D721Med (cell line): ENCODE measurements around the gene MARCHF10.

Source experiments
- DNase-seq: peaks from one replicate; pipeline ENCODE4 v3.0.0; 2011; ENCODE audit warnings: low spot score; ENCODE audit not compliant: insufficient read length
- FAIRE-seq: peaks from 2 replicates; lab custom pipeline; 2011; peaks lifted over from hg19 to GRCh38; lab: Jason Lieb, UNC
- TF ChIP-seq, protein P1 (sequence below): IDR thresholded peaks from 2 replicates; pipeline ENCODE4 v1.5.1; 2012; ENCODE audit warnings: mild to moderate bottlenecking, control low read depth; ENCODE audit not compliant: insufficient read depth; ENCODE audit errors: missing control alignments

The MARCHF10 gene

DNA sequence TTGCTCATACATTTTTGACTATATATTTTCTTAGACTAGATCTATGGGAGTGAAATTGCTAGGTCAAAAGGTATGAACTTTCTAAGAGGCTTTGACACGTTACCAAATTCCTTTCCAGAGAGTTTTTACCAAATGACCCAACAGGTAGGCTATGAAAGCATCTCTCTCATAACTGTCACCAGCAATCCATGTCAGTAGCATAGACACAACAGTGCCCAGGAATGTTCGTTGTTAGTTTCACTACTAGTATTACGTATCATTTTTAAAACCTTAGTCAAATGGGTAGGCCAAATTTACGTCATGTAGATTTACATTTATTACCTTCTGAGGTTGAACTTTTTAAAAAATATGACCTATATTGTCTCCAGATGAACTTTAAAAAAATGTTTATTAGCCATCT is 66.8 kb downstream of the MARCHF10 start:
- TF ChIP-seq, protein P1, sequence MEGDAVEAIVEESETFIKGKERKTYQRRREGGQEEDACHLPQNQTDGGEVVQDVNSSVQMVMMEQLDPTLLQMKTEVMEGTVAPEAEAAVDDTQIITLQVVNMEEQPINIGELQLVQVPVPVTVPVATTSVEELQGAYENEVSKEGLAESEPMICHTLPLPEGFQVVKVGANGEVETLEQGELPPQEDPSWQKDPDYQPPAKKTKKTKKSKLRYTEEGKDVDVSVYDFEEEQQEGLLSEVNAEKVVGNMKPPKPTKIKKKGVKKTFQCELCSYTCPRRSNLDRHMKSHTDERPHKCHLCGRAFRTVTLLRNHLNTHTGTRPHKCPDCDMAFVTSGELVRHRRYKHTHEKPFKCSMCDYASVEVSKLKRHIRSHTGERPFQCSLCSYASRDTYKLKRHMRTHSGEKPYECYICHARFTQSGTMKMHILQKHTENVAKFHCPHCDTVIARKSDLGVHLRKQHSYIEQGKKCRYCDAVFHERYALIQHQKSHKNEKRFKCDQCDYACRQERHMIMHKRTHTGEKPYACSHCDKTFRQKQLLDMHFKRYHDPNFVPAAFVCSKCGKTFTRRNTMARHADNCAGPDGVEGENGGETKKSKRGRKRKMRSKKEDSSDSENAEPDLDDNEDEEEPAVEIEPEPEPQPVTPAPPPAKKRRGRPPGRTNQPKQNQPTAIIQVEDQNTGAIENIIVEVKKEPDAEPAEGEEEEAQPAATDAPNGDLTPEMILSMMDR, result no peak
- FAIRE-seq, result no peak
- no peak for DNase-seq

GRCh38 chr17:62739645-62740388 is 68.3 kb downstream of the MARCHF10 start:
- DNase-seq (no peak), FAIRE-seq (no peak)
- TF ChIP-seq, protein P1, result no peak

DNA sequence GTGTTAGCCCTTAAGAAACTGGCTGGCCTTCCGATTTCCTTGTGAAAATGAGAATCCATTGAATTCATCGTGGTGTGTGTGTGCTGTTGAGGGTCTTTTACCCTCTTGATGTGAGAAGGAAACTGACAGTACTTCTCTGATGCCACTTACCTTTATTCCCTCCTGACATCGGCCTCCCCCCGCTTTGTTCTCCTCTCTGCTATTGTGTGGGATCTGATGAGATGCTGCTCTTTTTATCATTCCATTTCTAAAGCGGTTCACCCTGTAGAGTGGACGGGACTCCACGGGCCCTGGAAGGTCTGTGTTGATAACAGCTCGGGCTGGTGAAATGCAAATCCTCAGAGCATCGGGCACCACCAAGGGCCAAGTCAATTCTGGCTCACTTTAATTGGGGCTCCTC is 69.8 kb downstream of the MARCHF10 start:
- no peak for FAIRE-seq
- TF ChIP-seq, protein P1, result no peak

GRCh38 chr17:62737513-62737912 is 70.6 kb downstream of the MARCHF10 start:
- FAIRE-seq, result no peak
- DNase-seq, result no peak

More for the DNA sequence above, 69.8 kb downstream of the MARCHF10 start:
- DNase-seq, result no peak

GRCh38 chr17:62735044-62735651 is 73.0 kb downstream of the MARCHF10 start:
- TF ChIP-seq, protein P1, result no peak
- DNase-seq, result no peak
- FAIRE-seq, result no peak

More at GRCh38 chr17:62737513-62737912, 70.6 kb downstream of the MARCHF10 start:
- TF ChIP-seq, protein P1, result no peak

GRCh38 chr17:62732125-62732524 is 76.0 kb downstream of the MARCHF10 start:
- DNase-seq (no peak), FAIRE-seq (no peak)
- TF ChIP-seq, protein P1, result no peak
